HG03457 (cell line): Measurements from ENCODE around the gene RNASEH2C.
"Not testable (repeated sequence)": the region's sequence is repeated elsewhere in the genome, so short reads cannot be mapped to it uniquely, and the experiment has no call there.

Source experiments
- ATAC-seq: cut with Tn5 transposase; IDR thresholded peaks from one replicate; pipeline ENCODE4 v1.9.1; 2021; ENCODE audit warnings: moderate number of reproducible peaks; ENCODE audit not compliant: unreplicated experiment

Gene RNASEH2C

GRCh38 chr11:65720211-65720934 is at the start of gene RNASEH2C:
Gene RNASEH2C (minus strand): TSS chr11:65720798. CDS start chr11:65720758, 40 bp downstream.
- ATAC-seq, result no peak

GRCh38 chr11:65767806-65768205 is 47.2 kb upstream of the RNASEH2C start:
- ATAC-seq, result not testable (repeated sequence)

DNA sequence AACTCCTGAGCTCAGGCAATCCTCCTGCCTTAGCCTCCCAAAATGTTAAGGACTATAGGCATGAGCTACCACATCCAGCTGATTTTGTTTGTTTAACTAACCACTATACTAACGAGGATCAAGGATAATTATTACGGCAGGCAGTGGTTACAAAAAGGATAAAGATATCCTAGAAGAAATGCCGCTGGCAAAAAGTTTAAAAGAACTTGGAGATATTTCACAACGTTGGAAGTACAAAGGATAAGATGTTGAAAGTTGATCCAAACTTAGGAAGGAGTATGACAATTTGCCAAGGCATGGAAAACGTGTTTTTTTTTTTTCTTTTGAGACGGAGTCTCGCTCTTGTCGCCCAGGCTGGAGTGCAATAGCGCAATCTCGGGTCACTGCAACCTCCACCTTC is 46.8 kb upstream of the RNASEH2C start:
- no peak for ATAC-seq

GRCh38 chr11:65766535-65766934 is 45.9 kb upstream of the RNASEH2C start:
- no peak for ATAC-seq

GRCh38 chr11:65764434-65764833 is 43.8 kb upstream of the RNASEH2C start:
- no peak for ATAC-seq

- ATAC-seq, result not testable (repeated sequence)
Observed at GRCh38 chr11:65762816-65763215, 42.2 kb upstream of the RNASEH2C start.

DNA sequence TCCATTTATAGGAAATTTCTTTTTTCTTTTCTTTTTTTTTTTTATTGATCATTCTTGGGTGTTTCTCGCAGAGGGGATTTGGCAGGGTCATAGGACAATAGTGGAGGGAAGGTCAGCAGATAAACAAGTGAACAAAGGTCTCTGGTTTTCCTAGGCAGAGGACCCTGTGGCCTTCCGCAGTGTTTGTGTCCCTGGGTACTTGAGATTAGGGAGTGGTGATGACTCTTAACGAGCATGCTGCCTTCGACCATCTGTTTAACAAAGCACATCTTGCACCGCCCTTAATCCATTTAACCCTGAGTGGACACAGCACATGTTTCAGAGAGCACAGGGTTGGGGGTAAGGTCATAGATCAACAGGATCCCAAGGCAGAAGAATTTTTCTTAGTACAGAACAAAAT is 41.6 kb upstream of the RNASEH2C start:
- not testable (repeated sequence) for ATAC-seq

- ATAC-seq, result no peak
Observed at GRCh38 chr11:65745049-65745448, 24.5 kb upstream of the RNASEH2C start.

- no peak for ATAC-seq
Observed at GRCh38 chr11:65744699-65745042, 24.1 kb upstream of the RNASEH2C start.

- no peak for ATAC-seq
Observed at GRCh38 chr11:65744026-65744698, 23.6 kb upstream of the RNASEH2C start.

GRCh38 chr11:65743681-65744025 is 23.1 kb upstream of the RNASEH2C start:
- no peak for ATAC-seq

DNA sequence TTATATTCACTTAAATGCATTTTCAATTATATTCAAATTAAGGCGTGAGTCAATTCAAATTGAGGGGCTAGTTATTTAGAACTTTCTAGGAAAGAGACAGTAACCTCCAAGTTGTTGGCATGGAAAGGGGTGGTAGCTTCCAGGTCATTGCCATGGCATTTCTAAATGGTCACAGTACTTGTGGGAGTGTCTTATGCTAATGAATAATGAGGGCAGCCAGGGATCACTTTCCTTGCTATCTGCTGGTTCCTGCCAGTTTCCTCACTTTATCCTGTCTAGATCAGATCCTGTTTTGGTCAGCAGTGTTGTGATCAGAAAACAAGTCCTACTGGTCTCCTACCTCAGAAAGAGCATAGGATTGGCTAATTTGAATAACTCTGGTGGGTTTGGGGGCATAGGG is 21.8 kb upstream of the RNASEH2C start:
- ATAC-seq, result no peak

- no peak for ATAC-seq
Observed at GRCh38 chr11:65741185-65741584, 20.6 kb upstream of the RNASEH2C start.

DNA sequence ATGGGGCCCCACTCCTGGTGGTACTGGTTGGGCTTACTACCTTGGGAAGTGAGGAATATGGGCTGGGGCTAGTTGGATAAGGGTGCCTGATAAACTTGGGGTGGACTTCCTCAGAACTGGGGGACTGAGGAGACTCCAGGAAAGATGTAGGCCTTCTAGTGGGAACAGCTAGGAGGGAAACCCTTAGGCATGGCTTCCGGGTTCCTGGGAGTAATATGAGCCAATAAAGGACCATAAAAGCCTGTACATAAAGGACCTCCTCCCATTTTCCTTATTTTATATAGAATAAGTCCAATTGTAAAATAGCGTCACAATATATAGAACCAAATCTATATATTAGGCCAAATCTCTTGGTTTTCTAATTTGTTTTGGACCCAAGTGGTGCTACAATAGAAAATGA is 18.4 kb upstream of the RNASEH2C start:
- no peak for ATAC-seq

GRCh38 chr11:65736810-65737209 is 16.2 kb upstream of the RNASEH2C start:
- no peak for ATAC-seq

GRCh38 chr11:65735111-65735510 is 14.5 kb upstream of the RNASEH2C start:
- ATAC-seq, result not testable (repeated sequence)

DNA sequence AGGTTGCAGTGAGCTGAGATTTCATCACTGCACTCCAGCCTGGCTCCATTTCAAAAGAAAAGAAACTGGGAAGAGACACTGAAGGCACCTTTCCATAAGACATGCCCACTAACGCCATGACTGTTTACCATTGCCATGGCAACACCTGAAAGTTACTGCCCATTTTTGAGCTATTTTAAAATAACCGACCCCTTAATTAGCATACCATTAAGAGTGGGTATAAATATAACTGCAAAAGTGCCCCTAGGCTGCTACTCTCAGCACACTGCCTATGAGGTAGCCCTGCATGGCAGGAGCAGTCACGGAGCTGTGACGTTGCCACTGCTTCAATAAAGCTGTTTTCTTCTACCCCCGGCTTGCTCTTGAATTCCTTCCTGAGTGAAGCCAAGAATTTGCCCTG is 9.9 kb upstream of the RNASEH2C start:
- no peak for ATAC-seq

DNA sequence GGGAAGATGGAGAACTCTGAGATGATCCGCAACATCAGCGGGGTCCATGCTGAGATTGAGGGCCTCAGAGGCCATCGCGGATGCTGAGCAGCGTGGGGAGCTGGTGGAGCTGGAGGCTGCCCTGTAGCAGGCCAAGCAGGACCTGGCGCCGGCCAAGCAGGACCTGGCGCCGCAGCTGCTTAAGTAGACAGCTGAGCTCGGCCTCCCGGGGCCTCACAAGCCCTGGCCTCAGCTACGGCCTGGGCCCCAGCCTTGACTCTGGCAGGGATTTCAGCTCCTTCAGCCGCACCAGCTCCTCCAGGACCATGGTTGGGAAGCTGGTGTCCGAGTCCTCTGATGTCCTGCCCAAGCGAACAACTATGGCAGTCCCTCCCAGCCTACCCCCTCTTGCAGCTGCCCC is 7.3 kb upstream of the RNASEH2C start:
- no peak for ATAC-seq

DNA sequence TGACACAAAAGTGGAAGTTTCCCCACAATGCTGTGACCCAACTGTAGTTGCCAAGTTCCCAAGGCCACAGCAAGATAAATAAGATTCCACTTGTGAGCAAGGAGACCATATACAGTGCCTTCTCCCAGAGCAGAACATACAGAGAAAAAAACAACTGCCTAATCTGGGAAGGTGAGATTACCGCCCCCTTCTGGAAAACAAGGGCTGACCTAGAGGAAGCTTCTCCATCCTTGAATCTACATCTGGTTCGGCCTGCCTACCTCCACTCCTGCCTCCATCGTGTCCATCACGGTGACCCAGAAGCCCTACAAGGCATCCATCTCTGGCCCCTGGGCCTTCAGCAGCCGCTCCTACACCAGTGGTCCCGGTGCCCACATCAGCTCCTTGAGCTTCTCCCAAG is 6.1 kb upstream of the RNASEH2C start:
- no peak for ATAC-seq

DNA sequence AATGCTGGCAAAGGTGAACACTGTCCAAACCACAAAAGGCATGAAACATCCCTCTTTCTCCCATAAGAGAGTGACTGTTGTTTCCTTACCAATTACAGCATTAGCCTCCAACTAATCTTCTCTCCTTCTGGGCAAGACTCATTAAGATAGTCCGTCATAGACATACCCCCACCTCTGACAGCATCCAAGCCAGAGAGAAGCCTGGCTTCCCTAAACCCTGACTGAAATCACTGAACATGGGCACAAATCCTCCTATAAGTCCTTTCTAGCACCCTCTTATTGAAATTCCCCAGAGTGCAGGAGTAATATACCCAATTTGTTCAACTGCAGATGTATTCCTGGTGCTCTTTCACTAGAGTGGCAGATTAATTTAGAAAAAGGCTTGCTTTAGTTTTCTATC is 1.7 kb upstream of the RNASEH2C start:
- ATAC-seq, result no peak

DNA sequence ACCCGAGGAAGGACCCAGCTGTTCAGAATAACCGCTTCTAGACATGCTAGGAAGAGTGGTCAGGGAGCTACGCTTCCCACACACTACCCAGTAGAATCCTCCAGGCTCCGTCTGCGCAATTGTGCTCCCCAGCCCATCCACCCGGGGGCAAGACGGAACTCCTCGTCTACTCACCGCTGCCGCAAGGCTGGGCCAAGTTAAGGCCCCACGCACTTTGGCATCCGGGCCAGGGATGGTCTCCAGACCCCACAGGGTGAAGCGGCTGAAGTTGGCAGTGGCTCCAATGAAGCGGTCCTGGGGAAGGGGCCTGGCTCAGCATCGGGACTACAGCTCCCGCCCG is 757 bp downstream of the RNASEH2C start:
- no peak for ATAC-seq

DNA sequence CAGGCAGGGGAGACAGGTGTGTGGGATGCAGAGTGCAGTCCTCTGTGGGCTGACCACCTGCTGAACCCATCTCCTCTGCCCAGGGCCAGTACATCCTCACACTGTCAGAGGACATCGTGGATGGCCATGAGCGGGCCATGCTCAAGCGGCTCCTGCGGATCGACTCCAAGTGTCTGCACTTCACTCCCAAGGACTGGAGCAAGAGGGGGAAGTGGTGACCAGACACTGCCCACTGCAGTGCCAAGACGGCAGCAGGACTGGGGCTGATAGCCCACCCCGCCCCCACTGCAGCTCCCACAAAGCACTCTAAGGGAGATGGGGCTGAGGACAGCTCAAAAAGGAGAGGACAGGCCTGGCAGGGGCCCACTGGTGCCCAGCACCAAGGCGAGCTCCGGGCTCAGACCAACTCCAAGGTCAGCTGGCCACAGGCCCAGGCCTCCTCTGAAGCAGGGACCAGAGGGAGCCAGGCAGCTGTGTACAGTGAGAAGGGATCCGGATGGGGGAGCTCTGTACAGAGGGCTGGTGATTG is 1.6 kb downstream of the RNASEH2C start:
- ATAC-seq, result no peak

GRCh38 chr11:65718531-65718930 is 2.1 kb downstream of the RNASEH2C start:
- ATAC-seq, result no peak
